ENCODE data around the gene ARID4A. TPM values are rescaled to one million over a fixed set of nuclear protein-coding genes. Genes with fewer than 3 reads are reported as not detected.

Gene ARID4A
- total and polyA plus RNA-seq, 9 of the 15 experiments (the other 6 are each of a cell fraction or from before 2014, with no cell fraction given): 2.4 to 11.5 (median 8.7) TPM

GRCh38 chr14:58297762-58298476 lies 436 bp upstream of the ARID4A start (continued):
- no peak for TF ChIP-seq RBM22 (IDR thresholded peaks at IDR 0.05; ENCODE audit: low read depth, low read length, poor library complexity, severe bottlenecking)
- peak; percentile 97 for TF ChIP-seq NEUROD1 (IDR thresholded peaks at IDR 0.05; ENCODE audit: borderline replicate concordance, low read depth, low read length, partially characterized antibody)
- TF ChIP-seq GTF2E2 (tag; IDR thresholded peaks at IDR 0.05): peak; percentile 66; the same call in 1 of the 2 replicates
- no peak for TF ChIP-seq ID3 (CRISPR knock-in tag; IDR thresholded peaks at IDR 0.05)
- TF ChIP-seq ID3 (tag; IDR thresholded peaks at IDR 0.05): no peak
- TF ChIP-seq ZNF668 (CRISPR knock-in tag; IDR thresholded peaks at IDR 0.05): no peak; the same call in 1 of the 2 replicates
- no peak for TF ChIP-seq MCM5 (IDR thresholded peaks at IDR 0.05; ENCODE audit: low read depth)
- no peak for TF ChIP-seq PURB (CRISPR knock-in tag; IDR thresholded peaks at IDR 0.05; ENCODE audit: low read depth)
- no peak for TF ChIP-seq SREBF1 (IDR thresholded peaks at IDR 0.05; ENCODE audit: borderline replicate concordance, low read depth, low read length)
- TF ChIP-seq ZC3H4 (CRISPR knock-in tag; IDR thresholded peaks at IDR 0.05; ENCODE audit: borderline replicate concordance): no peak
- no peak for TF ChIP-seq DNMT1 (IDR thresholded peaks at IDR 0.05)
- no peak for TF ChIP-seq CTCF (IDR thresholded peaks at IDR 0.05 in 2 of 3, conservative IDR thresholded peaks at IDR 0.05 in 1 of 3; ENCODE audit: insufficient read depth in 2 of 3, low read depth in 1 of 3, low read length in 3 of 3)
- no peak for TF ChIP-seq ZSCAN32 (CRISPR knock-in tag; IDR thresholded peaks at IDR 0.05)
- no peak for TF ChIP-seq SIRT6 (IDR thresholded peaks at IDR 0.05; ENCODE audit: low read depth, low read length)
- peak; percentile 51 to 73; a peak in 3 of 4 replicates for TF ChIP-seq MNT (conservative IDR thresholded peaks at IDR 0.05)
- peak; percentile 84; the same call in 1 of the 2 replicates for TF ChIP-seq ZNF76 (CRISPR knock-in tag; IDR thresholded peaks at IDR 0.05; ENCODE audit: borderline replicate concordance)
- TF ChIP-seq TAF15 (IDR thresholded peaks at IDR 0.05; ENCODE audit: low read depth, low read length): no peak
- TF ChIP-seq ZNF224 (CRISPR knock-in tag; IDR thresholded peaks at IDR 0.05): no peak
- TF ChIP-seq ARID2 (IDR thresholded peaks at IDR 0.05): no peak
- no peak for TF ChIP-seq ZNF75A (CRISPR knock-in tag; IDR thresholded peaks at IDR 0.05)
- no peak for TF ChIP-seq E2F1 (CRISPR knock-in tag; IDR thresholded peaks at IDR 0.05)
- TF ChIP-seq SMAD3 (CRISPR knock-in tag; conservative IDR thresholded peaks at IDR 0.05): peak; percentile 92
- TF ChIP-seq COPS2 (conservative IDR thresholded peaks at IDR 0.05): no peak
- no peak for TF ChIP-seq HLTF (IDR thresholded peaks at IDR 0.05)
- TF ChIP-seq PML (IDR thresholded peaks at IDR 0.05; ENCODE audit: low read length): peak; percentile 52; the same call in 1 of the 2 replicates
- no peak for TF ChIP-seq CBFB (CRISPR knock-in tag; IDR thresholded peaks at IDR 0.05)
